RWPE1 (cell line): ENCODE results near the gene ARGLU1.

ENCODE experiments used
- CTCF ChIA-PET: fragments of 350-600 bp; sonication (Branson Sonifier 250); formaldehyde crosslinking; extraction: SDS; loops from one replicate; lab custom pipeline; 2021; lab: Yijun Ruan, JAX
- POLR2A ChIA-PET: fragments of 400-600 bp; formaldehyde crosslinking; extraction: SDS; loops from one replicate; lab custom pipeline; 2020; ENCODE audit warnings: antibody characterized with exemption; ENCODE audit not compliant: low non-redundant PET; lab: Yijun Ruan, JAX
- DNase-seq: peaks from one replicate; pipeline ENCODE4 v3.0.0; 2012; ENCODE audit warnings: low spot score
- H3K27ac ChIP-seq: fragments of 450-650 bp; 2 replicates; pipeline ENCODE4 v1.5.1; 2017
- CTCF ChIP-seq: fragments of 450-650 bp; conservative IDR thresholded peaks from 2 replicates; pipeline ENCODE4 v1.5.1; 2017; ENCODE audit warnings: low read depth, mild to moderate bottlenecking

The ARGLU1 gene

DNA sequence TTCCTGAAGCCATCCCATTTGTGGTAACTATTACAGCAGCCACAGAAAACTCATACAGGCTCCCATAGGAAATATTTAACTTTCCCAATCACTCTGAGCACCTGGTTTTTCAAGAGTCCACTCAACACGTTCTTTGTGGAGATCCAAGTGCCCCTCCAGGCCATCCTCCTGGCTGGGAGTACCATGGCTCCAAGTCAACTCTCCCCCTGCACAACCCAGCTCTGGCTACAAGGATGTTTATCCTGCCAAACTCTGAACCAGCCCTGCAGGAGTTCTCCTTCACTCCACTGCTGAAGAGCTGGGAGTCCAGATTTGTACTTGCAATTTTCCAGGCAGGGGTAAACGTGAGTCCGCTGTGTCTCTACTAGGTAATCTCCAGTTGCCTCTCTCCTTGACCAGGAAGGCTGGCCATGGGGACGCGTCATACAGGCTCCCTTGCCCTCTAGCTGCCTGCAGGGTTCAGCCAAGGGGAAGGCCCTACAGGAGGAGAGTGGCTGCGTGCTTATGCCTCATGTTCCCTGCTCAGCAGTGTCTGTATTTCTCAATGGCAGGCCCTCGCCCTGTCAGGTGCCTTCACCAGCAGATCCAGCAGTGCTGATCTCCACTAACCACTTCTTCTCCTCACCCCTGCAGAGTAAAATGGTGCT, 29.9 kb upstream of the ARGLU1 start:
- POLR2A ChIA-PET, result no interaction called here
- no peak for TF ChIP-seq CTCF
- H3K27ac ChIP-seq, result no peak overlapping the region
- CTCF ChIA-PET, result no interaction called here
- no peak for DNase-seq

GRCh38 chr13:106597186-106597585, 29.2 kb upstream of the ARGLU1 start:
- no peak overlapping the region for H3K27ac ChIP-seq
- ChIA-PET POLR2A (no interaction called here), CTCF (no interaction called here)
- DNase-seq, result no peak
- no peak for TF ChIP-seq CTCF

DNA sequence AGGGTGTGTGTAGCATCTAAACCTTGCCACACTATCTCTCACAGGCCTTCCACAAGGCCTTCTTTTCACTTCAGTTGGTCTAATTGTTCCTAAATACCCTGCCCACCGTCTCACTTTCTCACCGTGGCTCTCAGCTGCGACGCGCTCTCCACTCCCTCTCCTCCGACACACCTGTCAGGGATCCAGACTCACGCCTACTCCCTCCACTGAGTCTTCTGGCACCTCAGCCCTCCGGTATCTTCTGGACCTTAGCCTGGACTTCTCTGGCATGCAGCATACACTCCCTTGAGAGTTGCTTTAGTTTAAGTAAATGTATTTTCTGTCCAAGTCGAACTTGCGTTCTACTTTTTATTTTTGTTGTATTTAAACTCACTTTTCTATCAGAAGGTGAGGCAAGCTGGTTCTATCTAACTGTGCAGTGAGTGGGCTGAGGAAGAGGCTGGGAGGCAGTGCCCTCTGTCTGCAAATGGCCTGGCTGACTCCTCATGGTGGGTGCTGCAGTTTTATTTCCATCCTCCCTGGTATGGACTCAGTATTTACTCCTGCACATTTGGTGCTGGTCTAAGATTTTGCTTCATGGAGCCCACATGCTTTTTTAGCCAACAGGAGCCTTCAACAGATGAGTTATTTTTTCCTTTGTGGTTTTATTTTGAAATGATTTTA, 28.5 kb upstream of the ARGLU1 start:
- H3K27ac ChIP-seq, result no peak overlapping the region
- CTCF ChIA-PET, result no interaction called here
- DNase-seq, result no peak
- TF ChIP-seq CTCF, result no peak
- POLR2A ChIA-PET, result no interaction called here

DNA sequence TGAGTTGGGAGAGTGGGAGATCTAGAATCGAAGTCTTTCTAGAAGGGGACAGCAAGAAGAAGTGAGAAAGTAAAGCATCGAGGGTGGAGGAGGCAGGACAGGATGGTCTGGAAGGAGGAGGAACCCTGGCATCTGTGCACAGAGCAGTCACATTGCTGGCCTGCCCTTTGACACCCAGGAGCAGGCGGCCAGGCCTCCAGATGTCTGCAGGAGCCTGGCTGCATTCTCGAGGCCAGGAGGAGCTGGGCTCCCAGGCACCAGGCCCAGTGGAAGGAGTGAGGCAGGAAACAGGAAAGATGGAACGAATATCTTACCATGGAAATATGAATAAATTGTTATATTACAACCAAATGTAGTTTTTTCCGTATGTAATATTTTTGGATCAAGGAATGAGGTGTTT, 27.7 kb upstream of the ARGLU1 start:
- no peak for TF ChIP-seq CTCF
- DNase-seq, result no peak
- CTCF ChIA-PET, result no interaction called here
- no peak overlapping the region for H3K27ac ChIP-seq
- POLR2A ChIA-PET, result no interaction called here

DNA sequence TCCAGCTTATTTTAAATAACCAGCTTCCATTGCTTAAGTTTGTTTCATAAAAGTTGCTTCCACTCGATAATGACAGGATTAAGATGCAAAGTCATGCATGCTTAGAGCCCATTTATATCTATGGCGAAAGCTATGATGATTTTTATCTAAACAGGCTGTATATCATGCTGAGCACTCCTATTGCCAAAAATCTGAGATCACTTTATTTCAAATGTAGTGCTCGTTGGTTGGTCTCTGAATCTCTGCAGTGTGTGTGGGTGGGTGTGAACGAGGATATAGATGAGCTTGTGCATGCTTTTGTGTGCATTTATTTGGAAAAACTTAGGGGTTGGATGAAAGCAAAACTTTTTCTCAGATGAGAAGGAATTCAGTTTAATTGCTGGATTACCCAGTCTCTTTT, 27.0 kb upstream of the ARGLU1 start:
- ChIA-PET CTCF (no interaction called here), POLR2A (no interaction called here)
- no peak for TF ChIP-seq CTCF
- DNase-seq, result no peak
- H3K27ac ChIP-seq, result no peak overlapping the region

GRCh38 chr13:106593132-106593531, 25.2 kb upstream of the ARGLU1 start:
- TF ChIP-seq CTCF, result no peak
- no peak for DNase-seq
- H3K27ac ChIP-seq, result no peak overlapping the region
- ChIA-PET CTCF (no interaction called here), POLR2A (no interaction called here)
